SK-N-MC (cell line): Measurements from ENCODE around the gene SHROOM3.
"Not testable (repeated sequence)": the region's sequence is repeated elsewhere in the genome, so short reads cannot be mapped to it uniquely, and the experiment has no call there.

ENCODE experiments used
- DNase-seq: peaks from one replicate; pipeline ENCODE4 v3.0.0-alpha.2; 2011; ENCODE audit warnings: low read depth, low spot score
- H3K27ac ChIP-seq: fragments of 200-600 bp; sonication (generic); 2 replicates; pipeline ENCODE4 v1.5.1; 2016; ENCODE audit warnings: mixed run types
- H3K36me3 ChIP-seq: fragments of 200-600 bp; sonication (generic); 2 replicates; pipeline ENCODE4 v1.6.1; 2017; ENCODE audit warnings: antibody characterized with exemption, low read length, mixed read lengths; ENCODE audit not compliant: insufficient read depth
- H3K4me3 ChIP-seq: fragments of 200-600 bp; sonication (generic); 2 replicates; pipeline ENCODE4 v1.5.1; 2016
- H3K9ac ChIP-seq: fragments of 200-600 bp; sonication (generic); 2 replicates; pipeline ENCODE4 v1.8.0; 2017; ENCODE audit warnings: mixed run types, mixed read lengths; ENCODE audit not compliant: insufficient read length
- H3K9me3 ChIP-seq: fragments of 200-600 bp; sonication (generic); 2 replicates; pipeline ENCODE4 v1.6.1; 2017; ENCODE audit warnings: low read depth, mild to moderate bottlenecking, antibody characterized with exemption, low read length, moderate library complexity, mixed read lengths
- EZH2 ChIP-seq: fragments of 200-600 bp; sonication (generic); IDR thresholded peaks from one replicate; pipeline ENCODE4 v1.6.1; 2017; ENCODE audit warnings: antibody characterized with exemption
- FOXP2 ChIP-seq: optimal IDR thresholded peaks from 2 replicates; pipeline ENCODE3; 2011; ENCODE audit warnings: mild to moderate bottlenecking, moderate library complexity; ENCODE audit not compliant: insufficient read depth; ENCODE audit errors: extremely low read length, control extremely low read depth
- POLR2AphosphoS5 ChIP-seq: IDR thresholded peaks from 2 replicates; pipeline ENCODE4 v1.6.1; 2012; ENCODE audit warnings: mild to moderate bottlenecking, low read depth, low read length, borderline replicate concordance

Gene SHROOM3

DNA sequence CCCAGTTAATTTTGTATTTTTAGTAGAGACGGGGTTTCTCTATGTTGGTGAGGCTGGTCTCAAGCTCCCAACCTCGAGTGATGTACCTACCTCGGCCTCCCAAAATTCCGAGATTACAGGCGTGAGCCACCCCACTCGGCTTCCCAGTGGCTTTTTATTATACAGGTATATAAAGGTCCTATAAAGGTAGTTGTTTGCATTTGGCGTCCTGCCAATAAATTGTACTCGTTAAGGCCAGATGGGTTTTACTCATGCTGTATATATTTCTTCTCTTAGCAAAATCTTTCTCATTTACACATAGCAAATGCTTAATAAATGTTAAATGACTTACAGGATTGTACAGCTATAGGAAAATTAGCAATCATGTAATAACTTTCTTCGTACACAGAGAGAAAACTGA, 6.9 kb downstream of the SHROOM3 start:
- no peaks in the 10 kb centered on the region for H3K9me3 ChIP-seq
- H3K4me3 ChIP-seq, result no peak overlapping the region
- no peaks in the 10 kb centered on the region for H3K36me3 ChIP-seq
- no peak for DNase-seq
- TF ChIP-seq POLR2AphosphoS5, result no peak
- no peak for TF ChIP-seq FOXP2
- no peak for TF ChIP-seq EZH2
- no peak overlapping the region for H3K27ac ChIP-seq
- no peak overlapping the region for H3K9ac ChIP-seq

DNA sequence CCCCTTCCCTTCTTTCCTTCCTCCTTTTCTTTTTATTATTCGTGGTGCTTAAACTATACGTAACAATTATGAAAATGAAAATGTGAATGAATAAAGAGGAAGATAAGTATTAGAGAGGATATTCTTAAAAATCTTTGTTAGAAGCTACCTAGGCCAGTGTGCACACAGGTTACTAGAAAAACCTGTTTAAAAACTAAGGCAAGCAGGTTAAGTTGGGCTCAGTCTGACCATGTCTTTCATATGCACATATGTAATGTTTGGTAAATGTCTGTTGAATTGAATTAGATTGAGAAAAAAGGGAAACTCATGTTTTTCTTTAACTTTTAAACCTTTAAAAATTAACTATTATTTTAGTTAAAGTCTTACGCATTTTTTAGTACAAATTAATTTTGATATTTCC, 7.8 kb downstream of the SHROOM3 start:
- Histone ChIP-seq H3K9ac (no peak overlapping the region), H3K36me3 (no peaks in the 10 kb centered on the region), H3K27ac (no peak overlapping the region), H3K4me3 (no peak overlapping the region), H3K9me3 (no peaks in the 10 kb centered on the region)
- TF ChIP-seq POLR2AphosphoS5, result no peak
- TF ChIP-seq FOXP2, result no peak
- TF ChIP-seq EZH2, result no peak
- DNase-seq, result no peak

DNA sequence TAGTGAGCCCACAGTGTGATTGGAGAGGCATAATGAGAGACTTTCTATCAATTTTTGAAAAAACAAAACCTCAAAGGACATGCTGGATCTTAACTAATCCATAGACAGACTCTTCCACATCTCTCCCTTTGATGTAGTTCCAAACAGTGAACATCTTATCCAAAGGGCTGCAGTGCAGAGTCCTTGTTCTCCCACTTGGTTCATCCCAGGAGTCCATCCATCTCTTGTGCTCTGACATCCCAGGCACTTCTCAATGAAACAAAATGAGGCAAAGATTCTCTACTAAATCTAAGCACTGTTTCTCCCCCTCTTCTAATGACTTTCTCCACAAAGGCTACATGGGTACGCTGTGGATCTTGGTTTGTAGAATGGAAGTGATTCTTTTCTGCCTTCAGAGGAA, 8.3 kb downstream of the SHROOM3 start:
- H3K9ac ChIP-seq, result no peak overlapping the region
- H3K9me3 ChIP-seq, result no peaks in the 10 kb centered on the region
- no peaks in the 10 kb centered on the region for H3K36me3 ChIP-seq
- no peak overlapping the region for H3K4me3 ChIP-seq
- TF ChIP-seq EZH2, result no peak
- no peak for TF ChIP-seq FOXP2
- TF ChIP-seq POLR2AphosphoS5, result no peak
- H3K27ac ChIP-seq, result no peak overlapping the region
- no peak for DNase-seq

DNA sequence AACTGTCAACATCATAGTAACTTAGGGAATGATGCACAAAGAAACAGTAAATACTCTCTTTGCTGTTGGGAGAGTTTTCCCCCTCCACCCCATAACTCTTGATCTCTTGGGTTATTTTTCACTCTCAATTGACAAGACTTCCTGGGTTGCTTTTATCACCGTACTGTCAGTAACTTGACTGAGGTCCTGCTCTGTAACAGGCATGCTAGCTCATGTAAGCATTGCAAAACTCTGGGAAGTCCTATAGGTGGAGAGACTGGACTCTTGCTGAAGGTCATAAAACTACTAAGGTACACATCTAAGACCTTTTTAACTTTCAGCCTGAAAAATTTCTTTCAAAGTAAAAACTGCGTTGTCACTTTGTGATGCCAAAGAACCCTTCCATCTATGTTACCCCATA, 10.9 kb downstream of the SHROOM3 start:
- no peak overlapping the region for H3K9ac ChIP-seq
- H3K36me3 ChIP-seq, result no peaks in the 10 kb centered on the region
- no peaks in the 10 kb centered on the region for H3K9me3 ChIP-seq
- TF ChIP-seq FOXP2 (no peak), EZH2 (no peak), POLR2AphosphoS5 (no peak)
- H3K27ac ChIP-seq, result no peak overlapping the region
- H3K4me3 ChIP-seq, result no peak overlapping the region
- no peak for DNase-seq

DNA sequence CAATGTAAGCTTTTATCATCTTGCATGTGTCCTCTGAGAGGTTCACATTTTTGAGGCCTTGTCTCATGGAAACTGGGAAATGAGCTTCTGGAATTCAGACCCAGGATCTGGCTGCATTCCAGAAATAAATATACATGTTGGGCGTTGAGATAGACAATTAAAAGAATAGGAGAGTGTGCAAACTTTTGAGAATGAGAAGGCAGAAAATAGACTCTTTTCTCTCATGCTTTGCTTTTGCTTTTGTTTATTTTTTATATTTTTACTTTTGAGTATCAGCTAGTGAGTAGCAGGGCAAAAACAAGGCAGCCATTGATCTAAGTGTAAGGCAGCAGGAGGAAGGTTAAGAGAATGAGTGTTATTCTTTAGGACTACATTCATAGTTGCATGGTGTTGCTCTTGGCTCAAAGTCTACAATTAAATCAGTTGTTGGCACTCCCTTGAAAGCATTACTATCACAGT, 12.4 kb downstream of the SHROOM3 start:
- no peak for DNase-seq
- no peak for TF ChIP-seq POLR2AphosphoS5
- no peak for TF ChIP-seq EZH2
- no peak for TF ChIP-seq FOXP2

DNA sequence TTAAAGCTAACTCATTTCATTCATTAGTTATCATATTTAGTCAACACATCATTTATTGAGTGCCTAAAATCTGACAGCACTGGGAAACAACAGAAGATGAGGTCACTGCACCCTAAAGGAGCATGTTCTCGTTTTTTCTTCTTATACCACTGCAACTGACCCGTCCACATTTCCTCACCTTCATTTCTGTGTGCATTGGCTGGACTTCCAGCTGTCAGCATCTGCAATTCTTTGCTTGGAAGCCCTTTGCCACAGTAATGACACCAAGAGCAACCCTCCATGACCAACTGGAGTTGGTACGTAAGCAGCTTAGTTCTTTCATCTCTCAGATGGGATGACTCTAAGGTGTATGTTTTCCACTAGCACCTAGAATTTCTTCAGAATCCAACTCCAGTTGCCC, 13.2 kb downstream of the SHROOM3 start:
- Histone ChIP-seq H3K9me3 (no peaks in the 10 kb centered on the region), H3K9ac (no peak overlapping the region), H3K36me3 (no peaks in the 10 kb centered on the region), H3K27ac (no peak overlapping the region), H3K4me3 (no peak overlapping the region)
- TF ChIP-seq FOXP2, result no peak
- no peak for TF ChIP-seq EZH2
- TF ChIP-seq POLR2AphosphoS5, result no peak
- DNase-seq, result no peak

More for the DNA sequence above, 12.4 kb downstream of the SHROOM3 start:
- no peaks in the 10 kb centered on the region for H3K36me3 ChIP-seq
- no peak overlapping the region for H3K9ac ChIP-seq
- H3K9me3 ChIP-seq, result no peaks in the 10 kb centered on the region
- H3K27ac ChIP-seq, result 0 out of 2 replicates have a peak overlapping the region, but pooled peaks have one; percentile 4
- no peak overlapping the region for H3K4me3 ChIP-seq

DNA sequence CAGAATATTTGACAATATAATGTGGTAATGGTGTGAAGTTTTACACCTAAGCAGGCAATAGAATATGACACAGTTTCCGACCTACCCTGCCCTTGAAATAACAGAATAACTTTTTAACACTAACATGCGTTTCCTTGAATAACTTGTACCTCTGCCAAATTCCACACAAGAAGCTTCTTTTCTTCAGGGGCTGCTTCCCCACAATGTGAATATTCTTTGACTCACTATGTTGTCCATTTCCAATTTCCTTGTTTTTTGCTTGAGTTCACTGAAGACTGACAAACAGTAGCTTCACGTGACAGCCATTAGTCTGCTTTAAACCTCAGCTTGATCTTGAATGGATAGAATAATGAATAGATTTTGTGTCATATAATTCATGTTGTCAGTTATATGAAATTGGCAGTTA, 14.3 kb downstream of the SHROOM3 start:
- TF ChIP-seq FOXP2, result no peak
- no peak for TF ChIP-seq POLR2AphosphoS5
- TF ChIP-seq EZH2, result no peak
- H3K9ac ChIP-seq, result peak overlapping the region; percentile 56
- H3K36me3 ChIP-seq, result no peaks in the 10 kb centered on the region
- DNase-seq, result no peak
- peak overlapping the region; percentile 79 for H3K27ac ChIP-seq
- no peaks in the 10 kb centered on the region for H3K9me3 ChIP-seq
- peak overlapping the region; percentile 61 for H3K4me3 ChIP-seq

DNA sequence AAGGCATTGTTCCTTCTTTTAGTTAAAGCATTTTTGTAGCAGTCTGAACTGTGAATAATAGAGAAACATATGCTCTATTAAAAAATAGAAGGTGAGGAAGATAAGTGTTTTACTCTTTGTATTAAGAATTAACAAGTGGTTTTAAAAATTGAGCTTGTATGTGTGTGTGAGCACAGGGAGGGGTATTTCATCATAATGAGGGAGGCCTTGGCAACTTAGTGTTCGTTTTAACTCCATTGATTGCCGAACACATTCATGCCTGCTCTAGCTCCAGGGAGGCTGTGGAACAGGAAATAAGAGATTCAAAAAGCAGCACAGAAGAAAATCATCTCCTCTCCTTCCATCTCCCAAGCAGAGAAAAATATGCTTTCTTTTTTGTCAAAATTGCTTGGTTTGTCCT, 14.8 kb downstream of the SHROOM3 start:
- no peaks in the 10 kb centered on the region for H3K9me3 ChIP-seq
- H3K9ac ChIP-seq, result peak overlapping the region; percentile 56
- H3K27ac ChIP-seq, result peak overlapping the region; percentile 79
- no peak for TF ChIP-seq EZH2
- TF ChIP-seq FOXP2, result no peak
- no peak for TF ChIP-seq POLR2AphosphoS5
- no peak for DNase-seq
- H3K4me3 ChIP-seq, result peak overlapping the region; percentile 61
- H3K36me3 ChIP-seq, result no peaks in the 10 kb centered on the region

DNA sequence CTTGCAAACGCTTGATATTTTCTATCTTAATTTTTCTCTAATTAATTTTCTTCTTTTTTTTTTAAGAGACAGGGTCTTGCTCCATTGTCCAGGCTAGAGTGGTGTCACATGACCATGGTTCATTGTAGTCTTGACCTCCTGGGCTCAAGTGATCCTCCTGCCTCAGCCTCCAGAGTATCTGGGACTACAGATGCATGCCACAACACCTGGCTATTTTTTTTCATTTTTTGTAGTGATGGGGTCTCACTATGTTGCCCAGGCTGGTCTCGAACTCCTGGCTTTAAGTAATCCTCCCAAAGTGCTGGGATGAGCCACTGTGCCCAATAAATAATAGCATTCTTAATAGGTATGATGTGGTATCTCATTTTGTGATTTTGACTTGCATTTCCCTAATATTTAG, 18.2 kb downstream of the SHROOM3 start:
- no peak for TF ChIP-seq POLR2AphosphoS5
- TF ChIP-seq EZH2, result no peak
- no peak for TF ChIP-seq FOXP2
- Histone ChIP-seq H3K9ac (no peak overlapping the region), H3K27ac (no peak overlapping the region), H3K9me3 (no peaks in the 10 kb centered on the region), H3K4me3 (no peak overlapping the region), H3K36me3 (no peaks in the 10 kb centered on the region)
- no peak for DNase-seq

DNA sequence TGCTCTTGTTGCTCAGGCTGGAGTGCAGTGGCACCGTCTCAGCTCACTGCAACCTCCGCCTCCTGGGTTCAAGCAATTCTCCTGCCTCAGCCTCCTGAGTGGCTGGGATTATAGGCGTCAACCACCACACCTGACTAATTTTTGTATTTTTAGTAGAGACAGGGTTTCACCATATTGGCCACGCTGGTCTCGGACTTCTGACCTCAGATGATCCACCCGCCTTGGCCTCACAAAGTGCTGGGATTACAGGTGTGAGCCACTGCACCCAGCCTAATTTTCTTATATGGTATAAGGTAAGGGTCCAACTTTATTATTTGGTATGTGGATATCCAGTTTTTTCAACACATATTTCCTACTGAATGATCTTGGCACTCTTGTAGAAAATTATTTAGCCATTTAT, 19.0 kb downstream of the SHROOM3 start:
- not testable (repeated sequence) for H3K27ac ChIP-seq, H3K9ac ChIP-seq, H3K9me3 ChIP-seq, DNase-seq, H3K36me3 ChIP-seq, H3K4me3 ChIP-seq
